HG03139 (cell line): ENCODE results near the gene GSK3A.

ENCODE experiments used
- ATAC-seq: cut with Tn5 transposase; IDR thresholded peaks from one replicate; pipeline ENCODE4 v1.9.1; 2021; ENCODE audit not compliant: unreplicated experiment

Gene GSK3A

GRCh38 chr19:42229301-42229854 lies 13.0 kb downstream of the GSK3A start:
- ATAC-seq, result no peak

- ATAC-seq, result no peak
Measured at GRCh38 chr19:42228641-42229040, 13.8 kb downstream of the GSK3A start.

GRCh38 chr19:42226886-42227285 lies 15.5 kb downstream of the GSK3A start:
- ATAC-seq, result no peak

GRCh38 chr19:42225718-42226292 lies 16.6 kb downstream of the GSK3A start:
- no peak for ATAC-seq

GRCh38 chr19:42224940-42225717 lies 17.3 kb downstream of the GSK3A start:
- no peak for ATAC-seq

- ATAC-seq, result no peak
Measured at GRCh38 chr19:42220751-42221097, 21.7 kb downstream of the GSK3A start.

- peak; percentile 68 for ATAC-seq
Measured at GRCh38 chr19:42219812-42220750, 22.3 kb downstream of the GSK3A start, which contains the start of gene ZNF526. ZNF526 (plus strand) TSS chr19:42220312; CDS start chr19:42224404, 4,092 bp downstream.

- ATAC-seq, result peak; percentile 56
Measured at GRCh38 chr19:42217520-42218437, 24.6 kb downstream of the GSK3A start, which contains the start of gene DEDD2. DEDD2 (minus strand) TSS chr19:42217677; CDS start chr19:42217007, 670 bp downstream.

- ATAC-seq, result no peak
Measured at GRCh38 chr19:42216653-42217519, 25.5 kb downstream of the GSK3A start.

- no peak for ATAC-seq
Measured at GRCh38 chr19:42214810-42215485, 27.5 kb downstream of the GSK3A start.

GRCh38 chr19:42212886-42213285 lies 29.5 kb downstream of the GSK3A start:
- ATAC-seq, result no peak

- ATAC-seq, result no peak
Measured at GRCh38 chr19:42208612-42209011, 33.8 kb downstream of the GSK3A start.

GRCh38 chr19:42207767-42208271 lies 34.6 kb downstream of the GSK3A start:
- ATAC-seq, result no peak

- ATAC-seq, result no peak
Measured at GRCh38 chr19:42206871-42207755, 35.3 kb downstream of the GSK3A start.

GRCh38 chr19:42204664-42205063 lies 37.7 kb downstream of the GSK3A start:
- no peak for ATAC-seq

- ATAC-seq, result no peak
Measured at GRCh38 chr19:42203700-42204099, 38.7 kb downstream of the GSK3A start.

GRCh38 chr19:42202290-42202880 lies 40.0 kb downstream of the GSK3A start:
- ATAC-seq, result no peak
